HG02943 (cell line): Measurements from ENCODE around the gene NPTX1.

Experiments used
- ATAC-seq: cut with Tn5 transposase; IDR thresholded peaks from one replicate; pipeline ENCODE4 v1.9.1; 2021; ENCODE audit warnings: mild to moderate bottlenecking, low read depth, moderate library complexity; ENCODE audit not compliant: unreplicated experiment

Gene NPTX1

GRCh38 chr17:80481284-80482057, 5.1 kb upstream of the NPTX1 start:
- ATAC-seq: no peak

GRCh38 chr17:80480248-80480647, 3.8 kb upstream of the NPTX1 start:
- no peak for ATAC-seq

GRCh38 chr17:80479246-80479566, 2.8 kb upstream of the NPTX1 start:
- no peak for ATAC-seq

- no peak for ATAC-seq
Measured at GRCh38 chr17:80478487-80479245, 2.3 kb upstream of the NPTX1 start.

GRCh38 chr17:80477647-80478478, 1.5 kb upstream of the NPTX1 start:
- ATAC-seq: no peak

- no peak for ATAC-seq
Measured at GRCh38 chr17:80476877-80477646, 655 bp upstream of the NPTX1 start.

GRCh38 chr17:80474961-80475909, 1.2 kb downstream of the NPTX1 start:
- ATAC-seq: no peak

GRCh38 chr17:80474231-80474960, 2.0 kb downstream of the NPTX1 start:
- ATAC-seq: no peak

GRCh38 chr17:80473701-80474100, 2.7 kb downstream of the NPTX1 start:
- ATAC-seq: no peak

- no peak for ATAC-seq
Measured at GRCh38 chr17:80472996-80473395, 3.4 kb downstream of the NPTX1 start.

- ATAC-seq: no peak
Measured at GRCh38 chr17:80471922-80472321, 4.5 kb downstream of the NPTX1 start.

GRCh38 chr17:80470603-80471002, 5.8 kb downstream of the NPTX1 start:
- ATAC-seq: no peak

- ATAC-seq: no peak
Measured at GRCh38 chr17:80469667-80470066, 6.7 kb downstream of the NPTX1 start.

- no peak for ATAC-seq
Measured at GRCh38 chr17:80468781-80469493, 7.5 kb downstream of the NPTX1 start.

GRCh38 chr17:80468242-80468641, 8.2 kb downstream of the NPTX1 start:
- ATAC-seq: no peak

- ATAC-seq: no peak
Measured at GRCh38 chr17:80466188-80466705, 10.2 kb downstream of the NPTX1 start.

- no peak for ATAC-seq
Measured at GRCh38 chr17:80465327-80465974, 11.0 kb downstream of the NPTX1 start.
